Measurements from ENCODE around the gene IL20RA. TPM values are rescaled to one million over a fixed set of nuclear protein-coding genes. Genes with fewer than 3 reads are reported as not detected.

IL20RA gene
- total RNA-seq, 4 donors from 2014 or later: 0.88 to 6.4 (median 4.3) TPM

- Histone ChIP-seq H3K4me1 (no peaks in the 10 kb centered on the region), H3K36me3 (no peaks in the 10 kb centered on the region), H3K4me3 (no peak overlapping the region), H3K27me3 (no peaks in the 10 kb centered on the region), H3K9me3 (no peaks in the 10 kb centered on the region), H3K27ac (no peak overlapping the region)
- intact Hi-C loops (cut with DNase I; ENCODE audit: low total_unique reads): no loop called here
- TF ChIP-seq CTCF (IDR thresholded peaks at IDR 0.05) (no peak), POLR2A (IDR thresholded peaks at IDR 0.05) (no peak)
- no peak for DNase-seq
These were observed 10.9 kb downstream of the IL20RA start for GRCh38 chr6:137033828-137034227.

GRCh38 chr6:137031122-137031521 lies 13.6 kb downstream of the IL20RA start:
- intact Hi-C loops (cut with DNase I; ENCODE audit: low total_unique reads): no loop called here
- Histone ChIP-seq H3K4me3 (no peak overlapping the region), H3K4me1 (no peaks in the 10 kb centered on the region), H3K36me3 (no peaks in the 10 kb centered on the region), H3K9me3 (no peaks in the 10 kb centered on the region), H3K27ac (no peak overlapping the region), H3K27me3 (no peaks in the 10 kb centered on the region)
- DNase-seq: no peak
- TF ChIP-seq POLR2A (IDR thresholded peaks at IDR 0.05) (no peak), CTCF (IDR thresholded peaks at IDR 0.05) (no peak)

DNA sequence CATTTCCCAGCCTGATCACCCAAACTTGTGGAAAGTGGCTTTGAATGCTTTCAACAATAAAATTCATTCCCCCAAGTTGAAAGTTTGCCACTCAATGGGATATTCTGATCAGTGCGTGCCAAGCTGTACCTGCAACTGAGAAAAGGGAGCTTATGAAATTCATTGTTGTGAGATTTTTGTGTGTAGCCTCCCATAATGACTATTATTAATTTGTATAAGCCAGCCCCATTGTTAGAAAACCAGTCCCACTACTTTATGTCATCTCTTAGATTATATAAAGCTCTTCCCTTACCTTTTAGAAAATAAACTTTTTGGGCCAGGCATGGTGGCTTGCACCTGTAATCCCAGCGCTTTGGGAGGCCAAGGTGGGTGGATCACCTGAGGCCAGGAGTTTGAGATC lies 15.9 kb downstream of the IL20RA start:
- H3K36me3 ChIP-seq: no peaks in the 10 kb centered on the region
- TF ChIP-seq POLR2A (IDR thresholded peaks at IDR 0.05) (no peak), CTCF (IDR thresholded peaks at IDR 0.05) (no peak)
- DNase-seq: no peak
- H3K4me1 ChIP-seq: no peaks in the 10 kb centered on the region
- H3K27ac ChIP-seq: no peak overlapping the region
- intact Hi-C loops (cut with DNase I; ENCODE audit: low total_unique reads): no loop called here
- H3K27me3 ChIP-seq: no peaks in the 10 kb centered on the region
- no peaks in the 10 kb centered on the region for H3K9me3 ChIP-seq
- H3K4me3 ChIP-seq: no peak overlapping the region

- Histone ChIP-seq H3K36me3 (no peaks in the 10 kb centered on the region), H3K4me3 (no peak overlapping the region), H3K27me3 (no peaks in the 10 kb centered on the region), H3K4me1 (no peaks in the 10 kb centered on the region), H3K27ac (no peak overlapping the region), H3K9me3 (no peaks in the 10 kb centered on the region)
- intact Hi-C loops (cut with DNase I; ENCODE audit: low total_unique reads): no loop called here
- no peak for DNase-seq
- TF ChIP-seq POLR2A (IDR thresholded peaks at IDR 0.05): no peak
- no peak for TF ChIP-seq CTCF (IDR thresholded peaks at IDR 0.05)
These were observed 18.7 kb downstream of the IL20RA start for GRCh38 chr6:137025786-137026730.

GRCh38 chr6:137024237-137024990 lies 20.4 kb downstream of the IL20RA start:
- Histone ChIP-seq H3K9me3 (no peaks in the 10 kb centered on the region), H3K4me1 (peaks cover 0 to 4% of the 10 kb centered on the region in 2 donors), H3K36me3 (no peaks in the 10 kb centered on the region), H3K27ac (no peak overlapping the region), H3K27me3 (no peaks in the 10 kb centered on the region), H3K4me3 (no peak overlapping the region)
- intact Hi-C loops (cut with DNase I; ENCODE audit: low total_unique reads): no loop called here
- no peak for DNase-seq
- TF ChIP-seq POLR2A (IDR thresholded peaks at IDR 0.05) (no peak), CTCF (IDR thresholded peaks at IDR 0.05) (no peak)
